DMS79 treated with DMSO at 0.1 percent for 48 hours (cell line): Measurements from ENCODE around the gene TOGARAM1.

ENCODE experiments used
- DNase-seq: peaks from one replicate; lab custom pipeline; 2025; lab: John Stamatoyannopoulos, UW

TOGARAM1 gene

DNA sequence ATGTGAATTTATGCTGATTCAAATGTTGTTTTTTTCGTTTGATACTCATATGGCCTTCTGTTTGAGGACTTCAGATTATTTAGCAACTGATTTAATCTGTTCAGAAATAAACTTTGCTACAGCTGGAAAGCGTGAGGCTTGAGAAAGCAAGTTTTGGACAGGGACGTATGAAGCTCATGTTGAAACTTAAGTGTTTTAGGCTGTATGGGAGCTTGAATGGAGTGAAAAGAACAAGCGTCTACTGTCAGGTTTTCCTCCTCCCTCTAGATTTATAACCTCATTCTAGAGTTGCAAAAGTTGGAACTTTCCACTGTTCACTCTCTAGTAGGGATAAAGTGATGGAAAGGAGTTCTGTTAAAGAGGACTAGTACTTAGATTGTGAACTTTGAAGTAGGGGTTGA lies 123.0 kb downstream of the TOGARAM1 start:
- DNase-seq: peak; percentile 43

DNA sequence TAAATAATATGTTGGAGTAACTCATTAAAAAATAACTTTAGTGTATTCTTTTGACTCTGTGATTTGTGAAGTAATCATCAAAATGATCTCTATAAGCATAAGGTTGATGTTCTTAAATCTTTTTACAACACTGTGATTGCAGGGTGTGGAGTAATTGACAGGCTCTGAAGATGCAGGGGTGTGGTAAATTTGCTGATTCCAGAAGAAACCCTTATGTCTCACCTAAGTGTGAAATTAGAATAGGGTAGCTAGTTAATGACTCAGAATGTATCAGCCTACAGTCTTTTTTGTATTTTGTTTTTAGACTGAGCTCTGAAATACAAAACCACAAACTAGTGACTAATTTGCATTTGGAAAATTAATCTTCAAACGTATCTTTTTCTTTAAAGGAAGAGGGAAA lies 127.8 kb downstream of the TOGARAM1 start:
- DNase-seq: no peak

DNA sequence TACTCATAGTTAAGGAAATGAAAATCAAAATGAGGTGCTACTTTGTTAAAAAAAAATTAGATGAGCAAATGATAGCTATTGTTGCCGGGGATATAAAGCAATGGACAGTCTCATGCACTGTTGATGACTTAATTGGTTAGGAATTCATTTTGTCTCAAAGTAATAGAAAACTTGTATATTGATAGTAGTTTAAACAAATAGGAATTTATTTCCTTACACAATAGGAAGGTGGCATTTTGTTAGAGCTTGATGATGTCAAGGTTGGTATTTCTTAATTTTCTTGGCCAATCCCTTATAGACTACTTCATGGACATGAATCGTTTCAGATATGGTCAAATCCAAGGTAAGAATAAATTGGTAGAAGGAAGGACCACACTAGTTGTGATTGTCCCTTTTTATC lies 129.7 kb downstream of the TOGARAM1 start:
- DNase-seq: no peak

DNA sequence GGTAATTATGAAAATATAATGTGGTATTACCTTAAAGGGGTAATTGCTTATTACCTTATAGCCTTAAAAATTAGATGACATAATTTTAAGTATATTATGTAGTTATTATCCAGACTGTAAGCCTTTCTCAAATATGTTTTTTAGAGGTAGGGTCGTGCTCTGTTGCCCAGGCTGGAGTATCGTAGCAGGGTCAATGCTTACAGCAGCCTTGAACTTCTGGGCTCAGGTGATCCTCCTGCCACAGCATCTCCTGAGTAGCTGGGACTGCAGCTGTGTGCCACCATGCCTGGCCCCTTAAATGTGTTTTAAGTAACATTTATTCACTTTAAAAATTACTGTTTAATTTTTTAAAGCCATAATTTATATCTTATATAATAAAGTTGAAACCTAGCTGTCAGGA lies 132.3 kb downstream of the TOGARAM1 start:
- no peak for DNase-seq

DNA sequence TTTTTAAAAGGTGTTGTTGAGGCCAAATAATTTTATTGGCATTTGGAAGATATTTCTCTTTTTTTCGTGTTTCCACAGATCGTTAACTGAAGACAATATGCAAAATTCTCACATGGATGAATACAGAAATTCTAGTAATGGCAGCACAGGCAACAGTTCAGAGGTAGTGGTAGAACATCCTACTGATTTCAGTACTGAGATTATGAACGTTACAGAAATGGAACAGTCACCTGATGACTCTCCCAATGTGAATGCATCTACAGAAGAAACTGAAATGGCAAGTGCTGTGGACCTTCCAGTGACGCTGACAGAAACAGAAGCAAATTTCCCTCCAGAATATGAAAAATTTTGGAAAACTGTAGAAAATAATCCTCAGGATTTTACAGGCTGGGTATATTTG lies 133.2 kb downstream of the TOGARAM1 start:
- DNase-seq: no peak

DNA sequence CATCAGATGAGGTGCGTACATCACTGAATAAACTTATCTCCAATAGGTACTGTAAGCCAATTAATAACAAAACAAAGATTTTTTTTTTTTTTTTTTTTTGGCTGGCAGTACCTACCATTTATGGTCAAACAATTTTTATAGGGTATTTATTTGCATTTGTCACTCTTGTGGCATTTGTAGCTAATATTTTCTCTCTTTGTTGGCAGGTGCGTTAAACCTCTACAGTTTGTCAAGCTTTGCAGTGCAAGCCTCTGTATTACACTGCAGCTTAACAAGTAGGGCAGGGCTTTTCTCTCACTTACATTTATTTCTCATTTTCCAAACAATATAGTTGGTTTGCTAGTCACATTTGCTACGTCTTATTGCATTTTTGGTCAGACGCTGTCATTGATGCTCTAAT lies 134.2 kb downstream of the TOGARAM1 start:
- DNase-seq: no peak

DNA sequence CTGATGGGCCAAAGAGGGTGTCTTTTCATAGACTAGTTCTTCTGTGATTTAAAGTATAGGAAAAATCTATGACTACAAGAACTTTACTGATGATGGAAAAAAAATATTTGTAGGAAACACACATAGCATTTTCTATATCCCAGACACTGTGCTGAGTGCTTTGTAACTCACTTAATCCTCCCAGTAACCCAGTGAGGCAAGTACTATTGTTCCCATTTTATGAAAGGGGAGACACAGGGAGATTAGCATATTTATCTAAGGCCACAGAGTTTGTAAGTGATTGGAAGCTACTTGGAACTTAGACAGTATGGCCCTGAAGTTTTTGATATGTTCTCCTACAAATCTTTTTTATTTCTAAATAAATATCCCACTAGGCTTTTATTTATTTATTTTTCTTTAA lies 141.8 kb downstream of the TOGARAM1 start:
- DNase-seq: no peak

DNA sequence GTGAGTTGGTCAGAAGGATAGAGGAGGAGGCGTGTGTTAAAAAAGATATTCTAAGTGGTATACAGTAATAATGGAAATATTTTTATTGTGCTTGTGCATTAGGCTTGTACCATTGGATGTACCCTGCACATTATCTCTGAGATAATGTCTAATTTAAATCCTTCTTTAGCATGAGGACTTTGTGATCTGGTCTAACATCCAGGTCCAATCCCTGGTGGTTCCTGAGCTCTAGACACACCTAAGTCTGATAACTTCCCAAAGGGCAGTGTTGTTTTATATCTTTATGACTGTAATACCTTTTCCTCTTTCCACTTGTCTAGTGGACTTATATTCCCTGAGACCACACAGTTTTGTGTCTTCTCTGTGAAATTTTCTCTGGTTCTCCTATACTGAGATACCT lies 142.6 kb downstream of the TOGARAM1 start:
- no peak for DNase-seq

DNA sequence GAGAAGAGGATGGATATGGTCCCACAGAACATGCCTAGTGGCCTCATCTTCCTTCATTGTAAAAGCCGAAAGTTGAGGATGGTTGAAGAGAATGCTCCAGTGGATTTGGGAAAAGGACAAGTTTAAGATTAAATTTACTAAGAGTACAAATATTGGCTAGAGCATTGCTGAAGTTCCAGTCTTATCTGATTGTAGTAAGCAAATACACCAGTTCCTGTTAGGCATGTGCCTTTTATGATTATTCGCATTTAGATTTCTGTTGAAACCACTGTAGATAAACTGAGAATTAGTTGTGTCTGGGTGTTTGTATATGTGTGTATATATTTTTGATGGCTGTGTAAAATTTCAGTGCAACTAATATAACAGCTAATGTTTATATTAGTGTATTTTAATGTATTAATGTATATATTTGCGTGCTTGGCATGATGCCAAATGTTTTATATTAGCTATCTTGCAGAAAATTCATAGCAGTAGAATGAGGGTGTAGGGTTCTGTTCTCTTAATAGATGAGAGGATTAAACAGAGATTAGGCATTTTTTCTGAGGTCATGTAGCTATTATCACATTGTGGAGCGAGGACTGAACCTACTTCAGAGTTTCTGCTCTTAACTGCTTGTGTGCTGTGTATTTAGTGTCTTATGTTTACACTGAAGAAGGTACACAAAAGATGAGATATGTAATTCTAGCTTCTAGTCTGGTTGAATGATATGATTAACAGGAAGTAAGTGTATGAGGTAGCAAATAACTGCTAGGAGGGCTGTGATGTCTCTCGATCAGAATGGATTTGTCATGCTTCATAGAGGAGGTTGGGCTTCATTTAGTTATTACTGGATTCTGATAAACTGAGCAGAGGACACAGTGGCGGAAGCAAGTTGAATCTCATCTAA lies 151.1 kb downstream of the TOGARAM1 start:
- no peak for DNase-seq

DNA sequence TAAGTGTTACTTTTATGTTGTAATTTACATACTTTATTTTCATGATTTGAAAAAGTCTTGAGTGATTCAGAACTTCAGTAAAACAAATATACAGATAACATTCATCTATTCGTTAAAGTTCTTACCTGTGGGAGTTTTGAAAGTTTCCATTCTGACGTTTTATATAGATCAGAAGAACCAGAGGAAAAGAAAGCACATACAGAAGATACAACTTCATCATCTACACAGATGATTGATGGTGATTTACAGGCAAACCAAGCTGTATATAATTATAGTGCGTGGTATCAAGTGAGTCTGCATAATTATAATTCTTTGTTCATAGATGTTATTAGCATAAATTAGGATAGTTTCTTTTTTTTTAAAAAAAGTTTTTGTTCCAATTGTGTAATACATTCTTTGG lies 152.3 kb downstream of the TOGARAM1 start:
- no peak for DNase-seq

DNA sequence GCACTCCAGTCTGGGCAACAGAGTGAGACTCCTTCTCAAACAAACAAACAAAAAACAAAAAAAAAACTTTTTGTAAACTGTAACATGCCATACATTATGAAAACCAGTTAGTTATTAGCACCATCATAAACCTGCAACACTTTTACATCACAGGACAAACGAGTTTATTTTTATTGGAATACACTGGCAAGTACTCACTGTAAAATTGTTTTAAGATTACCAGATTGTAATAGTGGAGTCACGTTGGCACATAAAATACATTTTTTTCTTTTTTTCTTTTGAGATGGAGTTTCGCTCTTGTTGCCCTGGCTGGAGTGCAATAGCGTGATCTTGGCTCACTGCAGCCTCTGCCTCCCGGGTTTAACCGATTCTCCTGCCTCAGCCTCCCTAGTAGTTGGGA lies 156.6 kb downstream of the TOGARAM1 start:
- DNase-seq: no peak

DNA sequence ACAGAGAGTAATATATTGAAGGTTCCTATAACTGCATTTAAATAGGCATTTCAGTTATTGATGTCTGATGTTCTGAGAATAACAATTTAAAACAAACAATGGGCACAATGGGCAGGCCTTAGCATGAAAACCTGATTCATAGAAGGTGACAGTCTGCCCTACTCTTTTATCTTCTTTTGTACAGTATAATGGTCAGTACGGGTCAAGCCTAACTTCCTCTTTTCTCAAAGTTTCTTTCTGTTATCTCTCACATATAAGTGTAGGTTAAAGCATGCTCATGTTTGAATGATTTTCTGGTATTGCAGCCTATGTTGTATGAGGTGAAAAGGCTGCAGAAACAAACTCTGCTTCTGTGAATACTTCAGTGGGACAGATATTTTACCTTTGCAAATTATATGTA lies 158.1 kb downstream of the TOGARAM1 start:
- no peak for DNase-seq

DNA sequence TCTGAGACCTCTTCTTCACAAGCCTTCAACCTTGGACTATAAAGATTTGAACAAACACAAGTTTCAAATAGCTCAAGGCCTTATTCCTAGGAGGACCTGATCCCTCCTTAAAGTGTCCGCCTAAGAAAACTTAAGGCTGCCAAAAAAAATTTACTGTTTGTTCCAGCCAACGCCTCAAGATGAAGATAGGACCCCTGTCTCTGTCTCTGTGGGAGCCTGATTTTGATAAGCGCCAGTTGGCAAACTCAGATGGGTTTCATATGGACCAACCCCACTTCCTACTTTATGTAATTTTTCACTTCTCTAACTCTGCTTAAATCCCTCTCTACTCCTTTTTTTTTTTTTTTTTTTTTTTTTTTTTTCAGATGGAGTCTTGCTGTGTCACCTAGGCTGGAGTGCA lies 161.3 kb downstream of the TOGARAM1 start:
- DNase-seq: no peak
